Brain microvascular endothelial cell (primary cell): ENCODE results near the gene CBX4.

Experiments used
- DNase-seq: peaks from one replicate; pipeline ENCODE4 v3.0.0-alpha.2; 2020
- H3K27ac ChIP-seq: fragments of 250-450 bp; sonication (Bioruptor Pico); 2 replicates; pipeline ENCODE4 v1.5.1; 2020; ENCODE audit warnings: mild to moderate bottlenecking, moderate library complexity
- H3K27me3 ChIP-seq: fragments of 250-450 bp; sonication (Bioruptor Pico); replicated peaks from 2 replicates; pipeline ENCODE4 v1.5.1; 2020; ENCODE audit warnings: mild to moderate bottlenecking
- H3K36me3 ChIP-seq: fragments of 250-450 bp; sonication (Bioruptor Pico); replicated peaks from 2 replicates; pipeline ENCODE4 v1.5.1; 2020; ENCODE audit warnings: mild to moderate bottlenecking
- H3K4me3 ChIP-seq: 2 replicates; pipeline ENCODE4 v1.5.1; 2011; ENCODE audit warnings: low read depth, mild to moderate bottlenecking, control low read depth, low read length, moderate library complexity
- CTCF ChIP-seq: IDR thresholded peaks from 2 replicates; pipeline ENCODE4 v1.5.1; 2011; ENCODE audit warnings: low read depth, mild to moderate bottlenecking, moderate library complexity, low read length, control low read depth, inconsistent platforms; ENCODE audit errors: missing control alignments
- in situ Hi-C: cut with HindIII; loops from 2 replicates; pipeline ENCODE4 v1.10.0; 2017; ENCODE audit warnings: low sequenced_read_pairs, low pct_ligation_motif_present

The CBX4 gene

GRCh38 chr17:79810130-79811010 is 28.9 kb downstream of the CBX4 start:
- Histone ChIP-seq H3K36me3 (no peaks in the 10 kb centered on the region), H3K27ac (no peak overlapping the region), H3K4me3 (peak overlapping the region; percentile 30), H3K27me3 (peaks cover 78% of the 10 kb centered on the region)
- DNase-seq: peak; percentile 54
- TF ChIP-seq CTCF: no peak
- in situ Hi-C loops: no loop called here

- Histone ChIP-seq H3K4me3 (no peak overlapping the region), H3K36me3 (no peaks in the 10 kb centered on the region), H3K27ac (no peak overlapping the region), H3K27me3 (peaks cover 79% of the 10 kb centered on the region)
- TF ChIP-seq CTCF: no peak
- DNase-seq: no peak
- in situ Hi-C loops: no loop called here
Measured at GRCh38 chr17:79809530-79810129, 29.6 kb downstream of the CBX4 start.

GRCh38 chr17:79808763-79809529 is 30.3 kb downstream of the CBX4 start:
- Histone ChIP-seq H3K36me3 (no peaks in the 10 kb centered on the region), H3K27ac (no peak overlapping the region), H3K27me3 (peaks cover 81% of the 10 kb centered on the region), H3K4me3 (no peak overlapping the region)
- peak; percentile 53 for TF ChIP-seq CTCF
- in situ Hi-C loops: no loop called here
- DNase-seq: no peak

- in situ Hi-C loops: no loop called here
- H3K4me3 ChIP-seq: no peak overlapping the region
Measured at GRCh38 chr17:79806863-79807720, 32.1 kb downstream of the CBX4 start.

More at GRCh38 chr17:79806863-79807720, 32.1 kb downstream of the CBX4 start:
- Histone ChIP-seq H3K36me3 (no peaks in the 10 kb centered on the region), H3K27ac (no peak overlapping the region), H3K27me3 (peaks cover 87% of the 10 kb centered on the region)
- DNase-seq: no peak
- TF ChIP-seq CTCF: no peak
